Nephron (organoid): Measurements from ENCODE around the gene YPEL5.
"Not testable (repeated sequence)": the region's sequence is repeated elsewhere in the genome, so short reads cannot be mapped to it uniquely, and the experiment has no call there.

Experiments used
- H3K27ac Mint-ChIP-seq, 3 experiments: 2 replicates each; pipeline ENCODE4 v1.8.0; 2020; ENCODE audit warnings: mixed read lengths in 3 of 3, mild to moderate bottlenecking in 2 of 3, moderate library complexity in 1 of 3
- H3K27me3 Mint-ChIP-seq: 2 replicates; pipeline ENCODE4 v1.8.0; 2021; ENCODE audit warnings: low read depth, mild to moderate bottlenecking, moderate library complexity, mixed read lengths
- H3K36me3 Mint-ChIP-seq: 2 replicates; pipeline ENCODE4 v1.8.0; 2020; ENCODE audit warnings: low read depth, mixed read lengths
- H3K4me1 Mint-ChIP-seq: 2 replicates; pipeline ENCODE4 v1.8.0; 2020; ENCODE audit warnings: mixed read lengths
- H3K4me3 Mint-ChIP-seq, 3 experiments: 2 replicates each; pipeline ENCODE4 v1.8.0; 2020; ENCODE audit warnings: mild to moderate bottlenecking in 3 of 3, mixed read lengths in 3 of 3, moderate library complexity in 2 of 3
- H3K9me3 Mint-ChIP-seq: 2 replicates; pipeline ENCODE4 v1.8.0; 2020; ENCODE audit warnings: mixed read lengths
- TF ChIP-seq, protein P1 (sequence below), 3 experiments: fragments of 200-600 bp; sonication (generic); IDR thresholded peaks; one replicate each; pipeline ENCODE4 v1.5.0; 2021; ENCODE audit warnings: antibody characterized with exemption in 3 of 3; ENCODE audit not compliant: unreplicated experiment in 3 of 3

Gene YPEL5

DNA sequence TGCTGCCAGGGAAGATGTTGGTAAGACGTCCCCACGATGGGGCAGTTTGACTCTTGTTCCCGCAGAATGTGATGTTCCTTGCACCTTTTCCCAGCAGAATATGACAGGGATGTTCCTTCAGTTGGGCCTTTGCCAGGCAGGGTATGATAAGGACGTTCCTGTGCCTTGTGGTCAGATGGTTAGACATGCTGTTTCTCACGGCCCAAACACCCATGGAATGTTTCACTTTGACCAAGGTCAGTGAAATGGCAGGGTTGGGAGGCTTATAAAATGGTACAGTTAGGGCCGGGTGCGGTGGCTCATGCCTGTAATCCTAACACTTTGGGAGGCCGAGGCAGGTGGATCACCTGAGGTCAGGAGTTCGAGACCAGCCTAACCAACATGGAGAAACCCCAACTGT lies 40.3 kb upstream of the YPEL5 start:
- peaks cover 10% of the 10 kb centered on the region for H3K27me3 Mint-ChIP-seq
- TF ChIP-seq, protein P1, sequence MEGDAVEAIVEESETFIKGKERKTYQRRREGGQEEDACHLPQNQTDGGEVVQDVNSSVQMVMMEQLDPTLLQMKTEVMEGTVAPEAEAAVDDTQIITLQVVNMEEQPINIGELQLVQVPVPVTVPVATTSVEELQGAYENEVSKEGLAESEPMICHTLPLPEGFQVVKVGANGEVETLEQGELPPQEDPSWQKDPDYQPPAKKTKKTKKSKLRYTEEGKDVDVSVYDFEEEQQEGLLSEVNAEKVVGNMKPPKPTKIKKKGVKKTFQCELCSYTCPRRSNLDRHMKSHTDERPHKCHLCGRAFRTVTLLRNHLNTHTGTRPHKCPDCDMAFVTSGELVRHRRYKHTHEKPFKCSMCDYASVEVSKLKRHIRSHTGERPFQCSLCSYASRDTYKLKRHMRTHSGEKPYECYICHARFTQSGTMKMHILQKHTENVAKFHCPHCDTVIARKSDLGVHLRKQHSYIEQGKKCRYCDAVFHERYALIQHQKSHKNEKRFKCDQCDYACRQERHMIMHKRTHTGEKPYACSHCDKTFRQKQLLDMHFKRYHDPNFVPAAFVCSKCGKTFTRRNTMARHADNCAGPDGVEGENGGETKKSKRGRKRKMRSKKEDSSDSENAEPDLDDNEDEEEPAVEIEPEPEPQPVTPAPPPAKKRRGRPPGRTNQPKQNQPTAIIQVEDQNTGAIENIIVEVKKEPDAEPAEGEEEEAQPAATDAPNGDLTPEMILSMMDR (IDR thresholded peaks at IDR 0.05; ENCODE audit: unreplicated experiment in 3 of 3): no peak
- no peak overlapping the region for H3K27ac Mint-ChIP-seq
- no peak overlapping the region for H3K4me3 Mint-ChIP-seq
- H3K4me1 Mint-ChIP-seq: no peaks in the 10 kb centered on the region
- peaks cover 2% of the 10 kb centered on the region for H3K9me3 Mint-ChIP-seq
- H3K36me3 Mint-ChIP-seq: no peaks in the 10 kb centered on the region

DNA sequence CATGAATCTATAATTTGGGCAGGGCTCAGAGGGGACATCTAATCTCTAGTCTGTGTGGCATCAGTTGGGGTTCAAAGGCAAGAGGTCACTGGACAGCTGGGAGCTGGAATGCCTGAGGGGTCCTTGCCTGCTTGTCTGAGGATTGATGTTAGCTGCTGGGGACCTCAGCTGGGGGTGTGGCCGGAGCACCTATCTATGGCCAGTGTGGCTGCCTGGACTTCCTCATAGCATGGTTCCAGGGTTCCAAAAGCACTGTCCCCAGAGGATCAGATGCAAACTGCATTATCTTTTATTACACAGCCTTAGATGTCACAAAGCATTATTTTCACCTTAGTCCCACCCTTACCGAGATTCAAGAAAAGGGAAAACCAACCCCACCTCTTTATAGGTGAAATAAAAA lies 38.6 kb upstream of the YPEL5 start:
- Mint-ChIP-seq H3K36me3 (no peaks in the 10 kb centered on the region), H3K27ac (no peak overlapping the region), H3K27me3 (peaks cover 15% of the 10 kb centered on the region), H3K4me1 (no peaks in the 10 kb centered on the region), H3K9me3 (no peaks in the 10 kb centered on the region), H3K4me3 (no peak overlapping the region)
- TF ChIP-seq, protein P1 (IDR thresholded peaks at IDR 0.05; ENCODE audit: unreplicated experiment in 3 of 3): no peak

DNA sequence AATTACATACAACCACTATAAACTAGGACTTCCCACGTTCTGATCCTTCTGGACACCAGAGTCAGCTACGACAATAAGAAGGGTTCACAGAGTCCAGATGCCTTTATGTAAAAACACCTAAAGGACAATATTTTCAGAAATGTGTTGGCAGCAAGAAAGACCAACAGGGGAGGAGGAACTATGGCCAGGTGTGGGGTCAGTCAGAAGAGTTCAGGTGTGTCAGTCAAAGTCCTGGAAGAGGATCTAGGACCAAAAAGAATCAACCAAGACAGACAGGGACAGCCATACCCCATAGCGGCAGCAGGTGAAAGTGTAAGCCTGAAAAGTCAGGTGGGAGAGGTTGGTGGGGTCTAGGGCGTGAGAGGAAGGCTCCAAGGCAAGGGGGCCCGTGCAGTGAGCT lies 38.0 kb upstream of the YPEL5 start:
- no peak overlapping the region for H3K27ac Mint-ChIP-seq
- TF ChIP-seq, protein P1 (IDR thresholded peaks at IDR 0.05; ENCODE audit: unreplicated experiment in 3 of 3): no peak
- H3K4me3 Mint-ChIP-seq: no peak overlapping the region
- H3K9me3 Mint-ChIP-seq: no peaks in the 10 kb centered on the region
- peaks cover 15% of the 10 kb centered on the region for H3K27me3 Mint-ChIP-seq
- no peaks in the 10 kb centered on the region for H3K36me3 Mint-ChIP-seq
- no peaks in the 10 kb centered on the region for H3K4me1 Mint-ChIP-seq

DNA sequence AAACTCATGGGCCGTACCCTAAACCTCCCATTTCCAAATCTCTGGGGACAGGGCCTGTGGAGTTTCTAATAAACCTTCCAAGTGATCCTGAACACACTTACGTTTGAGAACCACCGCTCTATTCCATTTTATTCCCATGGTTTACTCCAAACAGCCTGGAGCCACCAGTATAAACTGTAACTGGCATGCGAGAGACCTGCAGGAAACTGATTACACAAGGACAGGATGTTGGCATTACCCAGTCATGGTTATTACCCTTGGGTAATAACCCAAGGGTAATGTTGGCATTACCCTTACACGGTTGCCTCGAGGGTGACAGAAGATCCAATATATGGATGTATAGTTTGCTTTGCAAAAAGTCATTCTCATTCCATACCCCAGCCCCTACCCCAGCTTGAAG lies 37.0 kb upstream of the YPEL5 start:
- H3K36me3 Mint-ChIP-seq: no peaks in the 10 kb centered on the region
- no peak overlapping the region for H3K27ac Mint-ChIP-seq
- no peaks in the 10 kb centered on the region for H3K4me1 Mint-ChIP-seq
- H3K9me3 Mint-ChIP-seq: no peaks in the 10 kb centered on the region
- H3K27me3 Mint-ChIP-seq: peaks cover 15% of the 10 kb centered on the region
- H3K4me3 Mint-ChIP-seq: no peak overlapping the region
- TF ChIP-seq, protein P1 (IDR thresholded peaks at IDR 0.05; ENCODE audit: unreplicated experiment in 3 of 3): no peak

DNA sequence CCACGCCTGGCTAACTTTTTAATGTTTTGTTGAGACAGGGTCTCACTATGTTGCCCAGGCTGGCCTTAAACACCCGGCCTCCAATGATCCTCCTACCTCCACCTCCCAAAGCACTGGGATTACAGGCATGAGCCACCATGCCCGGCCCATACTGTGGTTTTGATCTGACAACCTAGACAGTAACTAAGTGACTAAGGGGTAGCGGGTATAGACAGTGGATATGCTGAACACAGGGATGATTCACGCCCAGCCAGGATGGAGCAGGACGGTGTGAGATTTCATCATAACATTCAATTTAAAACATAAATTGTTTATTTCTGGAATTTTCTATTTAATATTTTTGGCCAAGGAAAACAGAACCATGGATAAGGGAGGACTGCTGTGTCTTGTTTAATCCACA lies 36.0 kb upstream of the YPEL5 start:
- H3K4me1 Mint-ChIP-seq: peaks cover 5% of the 10 kb centered on the region
- no peak overlapping the region for H3K4me3 Mint-ChIP-seq
- peaks cover 15% of the 10 kb centered on the region for H3K27me3 Mint-ChIP-seq
- no peaks in the 10 kb centered on the region for H3K36me3 Mint-ChIP-seq
- no peak overlapping the region for H3K27ac Mint-ChIP-seq
- no peaks in the 10 kb centered on the region for H3K9me3 Mint-ChIP-seq
- TF ChIP-seq, protein P1 (IDR thresholded peaks at IDR 0.05; ENCODE audit: unreplicated experiment in 3 of 3): no peak

DNA sequence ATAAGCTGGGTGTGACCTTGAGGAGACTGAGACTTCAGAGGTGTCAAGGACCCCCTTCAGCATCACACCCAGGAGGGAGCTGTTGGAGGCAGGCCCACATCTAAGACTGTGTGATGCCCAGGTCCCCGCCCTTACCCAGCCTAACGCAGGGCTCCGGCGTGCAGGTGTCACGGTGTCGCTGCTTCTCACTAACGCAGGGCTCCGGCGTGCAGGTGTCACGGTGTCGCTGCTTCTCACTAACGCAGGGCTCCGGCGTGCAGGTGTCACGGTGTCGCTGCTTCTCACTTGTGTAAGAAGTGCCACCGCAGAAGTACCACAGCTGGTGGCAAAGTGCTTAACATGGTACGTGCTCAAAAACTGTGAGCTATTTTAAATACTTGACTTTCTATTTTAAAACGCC lies 35.6 kb upstream of the YPEL5 start:
- H3K36me3 Mint-ChIP-seq, H3K4me1 Mint-ChIP-seq, H3K27ac Mint-ChIP-seq, H3K4me3 Mint-ChIP-seq, H3K9me3 Mint-ChIP-seq: not testable (repeated sequence)
- H3K27me3 Mint-ChIP-seq: peaks cover 15% of the 10 kb centered on the region
